NCI-H2081 treated with DMSO at 0.1 percent for 48 hours (cell line): ENCODE data around the gene ADGRB2.
A peak's percentile ranks its signal among the peaks of the same experiment; 100 is the strongest.

Experiments
- DNase-seq: peaks from one replicate; lab custom pipeline; 2025; lab: John Stamatoyannopoulos, UW

The ADGRB2 gene

DNA sequence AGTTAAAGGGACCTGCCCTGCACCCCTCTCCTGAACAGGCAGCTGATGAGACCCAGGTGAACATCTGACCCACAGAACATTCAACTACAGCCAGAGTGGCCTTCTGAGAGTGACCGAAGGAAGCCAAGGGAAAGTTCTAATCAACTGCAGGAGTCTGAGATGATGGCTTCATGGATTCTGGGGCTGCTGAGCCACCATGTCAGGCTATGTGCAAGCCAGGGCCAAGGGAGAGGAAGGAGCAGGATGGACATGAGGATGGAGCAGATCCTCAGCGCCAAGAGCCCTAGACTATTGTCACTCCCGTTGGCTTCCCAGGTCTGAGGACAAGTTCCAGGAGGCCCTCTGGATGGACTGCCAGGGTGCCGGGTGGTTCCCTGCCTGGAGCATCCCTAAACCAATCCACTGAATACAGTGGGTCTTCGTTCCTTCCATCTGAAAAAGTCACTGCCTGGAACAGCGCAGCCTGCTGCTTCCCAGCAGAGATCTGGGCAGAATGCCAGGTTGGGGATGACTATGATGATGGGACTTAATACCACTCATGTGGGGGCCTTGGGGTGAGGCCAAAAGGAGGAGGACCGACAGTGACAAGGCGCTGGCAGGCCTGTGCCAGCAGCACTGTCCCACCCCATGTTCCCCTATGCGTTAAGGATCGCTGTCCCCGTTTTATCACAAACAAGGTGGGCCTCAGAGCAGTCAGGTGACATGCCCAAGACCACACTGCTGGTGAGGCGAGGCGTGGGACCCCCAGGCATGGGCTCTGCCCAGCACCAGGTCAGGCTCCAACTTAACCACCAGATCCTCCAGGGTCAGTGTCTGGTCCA, 31.9 kb upstream of the ADGRB2 start:
- DNase-seq: no peak

DNA sequence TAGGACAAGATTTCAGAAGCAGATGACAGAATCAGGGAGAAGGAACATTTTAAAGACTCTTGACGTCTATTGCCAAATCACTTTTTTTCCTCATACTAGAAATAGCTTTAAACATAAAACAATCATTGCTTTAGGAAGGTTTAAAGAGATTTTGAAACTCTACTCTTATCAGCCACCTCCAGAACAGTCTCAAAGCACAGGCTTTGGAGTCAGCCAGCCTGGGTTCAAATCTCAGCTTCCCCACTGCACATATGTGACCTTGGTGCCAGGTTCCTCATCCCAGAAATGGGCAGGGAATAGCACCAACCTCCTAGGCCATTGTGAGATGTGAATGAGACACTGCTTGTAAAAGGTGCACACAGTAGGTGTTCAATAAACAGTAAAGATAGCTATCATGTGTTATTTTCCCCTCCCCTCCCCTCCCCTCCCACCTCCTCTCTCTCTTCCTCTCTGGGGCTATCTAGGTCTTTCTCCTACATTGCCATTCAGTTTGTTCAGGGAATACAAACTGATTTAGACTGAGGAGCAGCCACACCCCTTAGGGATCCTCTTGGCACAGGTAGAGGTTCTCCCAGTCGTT, 31.0 kb upstream of the ADGRB2 start:
- no peak for DNase-seq

DNA sequence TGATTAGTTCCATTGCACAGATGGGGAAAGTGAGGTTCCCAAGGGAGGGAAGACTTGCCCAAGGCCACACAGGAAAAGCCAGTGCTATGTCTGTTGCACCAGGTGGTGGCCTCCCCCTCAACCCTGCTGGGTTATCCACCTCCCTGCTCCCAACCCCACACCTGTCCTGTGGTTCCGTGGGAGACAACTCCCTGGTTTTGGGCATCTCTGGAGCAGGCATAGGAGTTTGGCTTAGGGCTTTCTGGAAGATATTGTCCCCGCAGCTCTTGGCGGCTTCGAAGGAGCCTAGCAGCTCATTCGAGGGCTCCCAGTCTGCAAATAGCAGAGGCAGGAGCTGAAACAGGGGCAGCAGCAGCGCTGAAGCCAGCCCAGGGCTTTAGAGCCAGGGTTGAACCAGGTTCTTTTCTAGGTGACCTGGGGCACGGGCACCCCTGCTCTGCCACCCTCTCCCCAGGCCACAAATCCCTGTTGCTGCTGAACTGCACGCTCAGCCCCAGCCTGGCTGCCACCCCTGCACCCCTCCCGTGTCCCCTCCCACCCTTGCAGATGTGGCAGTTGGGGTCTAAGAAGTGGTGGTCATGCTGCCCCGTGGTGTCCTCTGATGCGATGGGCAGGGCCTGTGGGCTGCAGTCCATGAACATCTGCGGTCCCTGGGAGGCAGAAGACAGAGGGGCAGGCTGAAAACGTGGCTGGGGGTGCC, 29.6 kb upstream of the ADGRB2 start:
- DNase-seq: no peak

DNA sequence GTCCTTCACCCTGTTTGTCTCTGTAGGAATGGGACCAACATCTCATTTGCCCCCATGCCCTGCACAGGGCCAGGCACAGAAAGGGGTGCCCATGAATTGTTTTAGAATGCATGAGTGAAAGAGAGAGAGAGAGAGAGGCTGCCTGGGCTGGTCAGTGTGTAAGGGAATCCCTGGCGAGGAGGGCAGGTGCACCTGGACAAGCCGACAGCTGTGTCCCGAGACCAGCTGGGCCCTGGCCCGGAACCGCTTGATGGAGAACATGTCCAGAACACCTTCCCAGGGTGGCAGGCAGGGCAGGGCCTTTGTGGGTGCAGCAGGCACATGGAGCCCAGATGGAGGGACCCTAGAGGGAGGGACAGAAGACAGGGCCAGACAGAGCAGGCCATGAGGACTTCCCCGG, 28.9 kb upstream of the ADGRB2 start:
- DNase-seq: no peak

DNA sequence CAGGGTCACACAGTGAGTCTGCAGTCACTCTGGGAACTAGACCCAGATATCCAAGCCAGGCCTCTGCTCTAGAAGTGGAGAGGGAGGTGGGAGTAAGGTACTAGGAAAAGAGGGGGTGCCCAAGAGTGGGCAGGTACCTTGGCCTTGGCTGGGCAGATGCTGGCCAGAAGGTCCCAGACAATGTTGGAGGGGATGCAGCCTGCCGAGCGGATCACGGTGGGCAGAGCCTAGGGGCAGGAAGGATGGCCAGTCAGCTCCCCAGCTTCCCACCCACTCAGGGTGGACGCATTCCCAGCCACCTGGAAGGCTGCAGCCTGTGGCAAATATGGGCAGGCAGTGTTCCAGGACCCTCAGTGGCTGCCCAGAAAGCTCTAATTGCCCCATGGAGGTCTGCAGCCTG, 28.4 kb upstream of the ADGRB2 start:
- no peak for DNase-seq

DNA sequence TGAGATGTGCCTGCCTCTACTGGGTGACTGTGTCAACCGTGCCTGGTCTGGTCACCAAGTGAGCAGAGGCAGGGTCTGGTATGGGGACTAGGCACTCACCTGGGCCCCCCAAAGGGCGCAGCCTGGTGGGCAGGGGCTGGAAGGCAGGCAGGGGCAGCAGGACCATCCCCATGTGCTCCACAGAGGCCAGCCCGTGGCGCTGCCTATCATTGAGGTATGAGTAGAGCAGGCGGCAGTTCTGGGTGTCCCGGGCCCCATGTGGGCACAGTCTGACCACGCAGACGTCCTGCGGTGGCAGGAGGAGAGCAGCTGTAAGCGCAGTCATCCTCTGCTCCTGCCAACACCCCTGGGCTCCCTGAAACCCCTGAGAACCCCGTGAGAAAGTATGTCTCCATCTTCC, 28.0 kb upstream of the ADGRB2 start:
- no peak for DNase-seq

DNA sequence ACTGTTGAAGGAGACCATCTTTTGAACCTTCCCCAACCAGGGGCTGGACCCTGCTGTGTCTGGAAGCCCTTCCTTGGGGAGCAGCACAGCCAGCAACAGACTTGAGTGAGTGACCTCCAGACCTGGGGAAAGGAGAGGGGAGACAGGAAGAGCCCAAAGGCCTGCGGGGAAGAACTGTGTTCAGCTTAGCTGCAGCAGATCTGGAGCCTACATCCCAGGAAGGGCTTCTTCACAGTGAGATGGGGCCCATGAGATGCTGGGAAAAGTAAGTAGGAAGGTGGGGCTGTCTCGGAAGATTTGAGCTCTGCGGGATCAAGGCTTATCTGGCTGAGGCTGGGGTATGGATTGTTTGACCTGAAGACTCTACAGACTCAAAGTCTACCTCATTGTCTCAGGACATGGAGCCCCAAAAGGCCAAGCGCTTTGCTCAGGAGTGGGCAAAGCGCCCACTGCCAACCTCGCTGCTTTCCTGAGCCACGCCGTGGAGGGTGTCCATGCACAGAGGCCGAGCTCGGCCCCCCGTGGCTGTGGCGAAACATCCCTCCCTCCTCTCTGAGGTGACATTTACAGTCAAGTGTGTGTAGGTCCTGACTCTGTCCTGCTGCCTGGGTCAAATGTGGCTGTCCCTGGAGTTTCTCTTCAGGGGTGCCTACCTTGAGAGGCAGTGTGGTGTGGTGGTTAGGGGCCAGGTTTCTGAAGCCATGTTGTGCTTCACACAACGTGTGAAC, 27.2 kb upstream of the ADGRB2 start:
- no peak for DNase-seq

DNA sequence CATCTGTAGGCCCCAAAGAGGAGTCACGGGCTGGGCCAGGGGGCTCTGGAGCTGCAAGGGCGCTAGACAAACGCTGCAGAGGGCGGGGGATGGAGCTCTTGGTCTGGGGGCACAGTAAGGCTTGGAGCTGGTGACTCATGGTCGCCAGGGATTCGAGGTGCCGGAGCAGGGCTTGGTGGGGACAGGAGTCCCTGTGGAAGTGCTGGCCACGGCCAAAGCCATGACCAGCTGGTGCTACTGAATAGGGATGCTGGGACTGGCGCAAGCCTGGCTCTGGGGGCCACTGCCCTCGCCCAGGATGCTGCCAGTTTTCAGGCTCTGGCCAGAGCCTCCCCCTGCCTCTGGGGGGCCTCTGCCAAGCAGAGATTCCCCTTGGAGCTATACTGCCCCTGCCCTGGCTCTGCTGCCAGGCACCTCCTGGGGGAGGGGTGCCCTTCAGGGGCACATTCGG, 26.5 kb upstream of the ADGRB2 start:
- DNase-seq: no peak

DNA sequence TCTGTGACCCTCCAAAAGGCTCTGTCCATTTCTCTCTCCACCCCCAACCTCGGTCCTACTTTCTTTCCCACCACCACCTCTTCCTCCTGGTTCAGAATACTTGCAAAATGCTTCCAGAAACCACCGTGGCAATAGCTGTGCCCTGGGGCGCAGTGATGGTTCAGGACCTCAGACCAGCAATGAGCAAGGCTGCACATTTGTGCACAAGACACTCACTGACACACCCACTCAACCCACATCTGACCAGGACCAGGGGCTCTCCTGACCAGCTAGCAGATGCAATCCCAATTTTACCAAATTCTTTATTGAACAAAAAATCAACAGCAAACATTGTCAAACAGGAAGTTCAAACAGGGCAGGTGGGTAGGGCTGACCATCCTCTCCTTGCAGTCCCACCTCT, 26.0 kb upstream of the ADGRB2 start:
- no peak for DNase-seq

DNA sequence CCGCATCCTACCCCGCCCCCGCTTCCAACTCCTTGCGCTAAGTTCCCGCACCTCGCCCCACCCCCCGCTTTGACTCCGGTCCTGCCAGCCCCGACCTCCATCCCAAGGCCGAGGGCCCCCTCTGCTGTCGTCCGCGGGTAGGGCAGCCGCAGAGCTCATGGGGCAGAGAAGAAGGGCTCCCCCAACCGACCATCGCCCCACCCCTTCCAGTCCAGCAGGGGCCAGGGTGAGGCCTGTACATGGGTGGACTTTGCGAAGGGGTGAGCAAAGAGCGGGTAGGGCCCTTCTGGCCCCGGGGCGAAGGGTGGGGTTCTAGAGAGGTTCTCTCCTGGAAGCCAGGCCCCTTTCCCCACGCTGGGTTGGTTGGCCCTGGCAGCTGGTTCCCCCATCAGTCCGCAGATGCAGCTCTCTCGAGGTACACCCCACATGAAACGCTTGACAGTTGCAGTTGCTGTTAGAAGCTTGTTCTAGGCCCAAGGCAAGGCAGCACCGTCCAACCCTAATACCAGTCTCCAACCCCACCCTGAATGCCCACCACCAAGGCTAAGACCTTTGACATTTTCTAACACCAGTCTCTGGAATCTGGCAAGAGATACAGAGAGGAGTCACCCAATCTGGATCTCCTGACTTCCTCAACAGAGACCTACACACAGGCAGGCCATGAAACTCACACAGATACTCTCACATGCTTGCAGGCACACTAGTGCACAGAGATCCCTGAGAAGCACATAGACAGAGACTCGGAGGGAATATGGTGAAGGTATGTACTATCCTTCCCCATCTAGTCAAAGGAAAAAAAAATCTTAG, 25.3 kb upstream of the ADGRB2 start:
- DNase-seq: peak; percentile 19

DNA sequence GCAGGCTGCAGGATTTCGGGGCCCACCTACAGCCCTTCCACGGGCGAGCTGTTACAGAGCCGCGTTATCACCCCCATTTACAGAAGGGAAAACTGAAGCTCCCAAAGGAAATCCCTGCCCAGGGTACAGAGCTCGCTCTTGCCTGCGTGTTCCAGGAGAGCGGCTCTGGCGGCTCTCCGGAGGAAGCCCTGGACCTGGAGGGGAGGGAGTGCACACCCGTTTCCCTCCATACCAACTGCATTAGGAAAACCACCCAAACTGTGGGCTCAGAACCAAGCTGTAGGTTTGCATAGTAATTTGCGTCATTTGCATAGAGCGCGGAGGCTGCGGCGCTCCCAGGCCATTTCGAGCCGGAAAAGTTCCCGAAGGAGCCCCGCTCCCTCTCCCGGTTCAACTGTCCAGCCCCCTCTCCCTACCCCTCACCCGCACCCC, 24.7 kb upstream of the ADGRB2 start:
- DNase-seq: no peak

DNA sequence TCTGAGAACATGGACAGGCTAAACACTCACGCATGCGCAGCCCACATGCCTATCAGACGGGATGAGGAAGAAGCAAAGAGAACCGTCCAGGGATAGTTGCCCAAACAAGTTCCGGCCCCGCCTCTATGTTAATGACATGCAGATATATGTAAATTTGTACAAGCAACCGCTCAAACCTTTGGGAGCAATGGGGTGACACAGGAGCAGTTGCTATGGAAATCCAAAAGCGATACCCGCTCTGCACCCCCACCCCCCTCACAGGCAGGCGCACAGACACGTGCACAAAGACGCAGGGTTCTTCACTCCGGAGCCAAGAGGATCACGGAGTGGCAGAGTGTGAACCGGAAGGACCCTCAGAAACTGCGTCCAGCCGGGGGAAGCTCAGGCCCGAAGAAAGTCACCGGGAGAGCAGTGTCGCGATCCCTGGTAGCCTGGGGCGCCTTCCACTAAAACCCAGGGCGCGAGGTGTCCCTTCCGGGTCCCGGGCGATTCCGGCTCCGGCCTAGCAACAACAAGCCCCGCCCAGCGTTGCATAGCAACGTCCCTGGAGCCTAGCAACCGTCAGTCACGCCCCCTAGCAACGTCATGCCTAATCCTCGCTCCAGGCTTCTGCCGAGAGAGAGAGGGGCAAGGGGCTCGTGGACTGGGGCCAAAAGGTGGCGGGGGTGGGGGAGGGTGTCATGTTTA, 24.1 kb upstream of the ADGRB2 start:
- peak; percentile 37 for DNase-seq

DNA sequence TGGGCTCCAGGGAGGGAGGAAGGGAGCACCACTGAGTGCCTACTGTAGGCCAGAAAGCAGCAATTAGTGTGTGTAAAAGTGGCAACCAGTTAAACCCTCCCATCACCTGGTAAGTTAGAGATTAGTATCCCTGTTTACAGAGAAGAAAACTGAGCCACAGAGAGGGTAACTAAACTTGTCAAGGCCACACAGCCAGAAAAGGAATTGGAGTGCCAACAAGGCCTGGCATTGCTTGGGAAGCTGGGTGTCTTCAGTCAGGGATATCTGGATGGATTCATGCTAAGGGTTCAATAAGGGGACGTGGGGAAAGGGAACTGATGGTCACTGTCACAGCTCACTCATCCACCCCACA, 23.6 kb upstream of the ADGRB2 start:
- no peak for DNase-seq

DNA sequence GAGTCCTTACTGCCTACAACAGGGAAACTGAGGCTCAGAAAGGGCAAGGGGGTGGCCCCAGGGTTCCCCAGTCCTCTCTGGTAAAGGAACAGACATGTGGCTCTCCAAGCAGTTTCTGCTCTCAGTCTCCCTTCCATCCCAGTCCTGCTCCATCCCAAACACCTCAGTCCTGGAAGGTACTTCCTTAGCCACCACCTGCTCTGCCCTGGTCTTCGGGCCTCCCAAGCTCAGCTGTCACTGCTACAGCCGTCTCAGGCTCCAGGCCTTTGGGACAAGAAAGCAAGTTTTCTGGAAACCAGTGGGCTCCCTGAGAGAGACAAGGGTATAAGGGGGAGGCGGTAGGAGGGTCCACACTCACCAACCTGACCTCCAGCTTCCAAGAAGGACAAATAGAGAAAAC, 23.1 kb upstream of the ADGRB2 start:
- no peak for DNase-seq

DNA sequence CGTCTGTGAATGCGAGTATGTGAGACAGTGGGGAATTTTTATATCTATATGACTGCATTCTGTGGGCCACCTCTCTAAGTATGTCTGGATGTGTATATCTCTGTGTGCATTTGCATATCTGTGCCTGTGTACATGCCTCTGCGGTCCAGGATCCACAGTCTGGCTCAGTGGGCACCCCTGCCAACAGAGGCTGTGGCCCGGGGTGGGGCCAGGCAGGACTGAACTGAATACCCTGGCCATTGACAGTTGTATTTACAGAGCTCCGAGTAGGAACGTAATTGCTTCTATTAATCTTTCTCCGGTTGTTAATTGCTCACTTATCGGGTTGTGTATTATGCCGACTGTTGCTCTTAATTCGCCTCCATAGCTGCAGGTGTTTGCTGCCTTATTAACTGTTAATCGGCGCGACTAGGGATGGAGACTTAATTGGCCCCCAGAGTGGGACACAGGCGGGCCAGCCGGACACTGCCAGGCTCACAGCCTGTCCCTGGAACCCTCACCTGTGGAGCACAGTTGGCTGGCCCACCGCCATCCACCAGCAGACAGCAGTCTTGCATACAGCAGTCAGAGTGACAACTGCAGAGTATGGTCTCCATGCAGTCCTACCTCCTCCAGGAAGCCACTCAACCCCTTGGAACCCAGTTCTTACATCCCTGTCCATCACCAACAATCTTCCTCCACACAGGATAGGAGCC, 22.4 kb upstream of the ADGRB2 start:
- peak; percentile 26 for DNase-seq

DNA sequence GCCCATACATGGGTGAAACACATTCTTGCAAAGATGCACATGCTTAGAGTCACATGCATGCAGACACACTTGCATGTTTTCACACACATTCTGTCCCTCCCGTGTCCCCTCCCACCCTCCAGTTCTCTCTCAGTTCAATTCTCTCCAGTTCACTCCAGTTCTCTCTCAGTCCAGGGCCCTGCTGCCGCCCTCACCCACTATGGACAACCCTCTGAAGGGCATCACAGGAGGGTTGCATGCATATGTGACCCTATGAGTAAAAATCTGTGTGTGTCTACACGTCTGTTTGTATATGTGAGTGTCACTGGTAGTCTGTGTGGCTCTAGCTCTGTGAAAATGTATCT, 21.8 kb upstream of the ADGRB2 start:
- no peak for DNase-seq

DNA sequence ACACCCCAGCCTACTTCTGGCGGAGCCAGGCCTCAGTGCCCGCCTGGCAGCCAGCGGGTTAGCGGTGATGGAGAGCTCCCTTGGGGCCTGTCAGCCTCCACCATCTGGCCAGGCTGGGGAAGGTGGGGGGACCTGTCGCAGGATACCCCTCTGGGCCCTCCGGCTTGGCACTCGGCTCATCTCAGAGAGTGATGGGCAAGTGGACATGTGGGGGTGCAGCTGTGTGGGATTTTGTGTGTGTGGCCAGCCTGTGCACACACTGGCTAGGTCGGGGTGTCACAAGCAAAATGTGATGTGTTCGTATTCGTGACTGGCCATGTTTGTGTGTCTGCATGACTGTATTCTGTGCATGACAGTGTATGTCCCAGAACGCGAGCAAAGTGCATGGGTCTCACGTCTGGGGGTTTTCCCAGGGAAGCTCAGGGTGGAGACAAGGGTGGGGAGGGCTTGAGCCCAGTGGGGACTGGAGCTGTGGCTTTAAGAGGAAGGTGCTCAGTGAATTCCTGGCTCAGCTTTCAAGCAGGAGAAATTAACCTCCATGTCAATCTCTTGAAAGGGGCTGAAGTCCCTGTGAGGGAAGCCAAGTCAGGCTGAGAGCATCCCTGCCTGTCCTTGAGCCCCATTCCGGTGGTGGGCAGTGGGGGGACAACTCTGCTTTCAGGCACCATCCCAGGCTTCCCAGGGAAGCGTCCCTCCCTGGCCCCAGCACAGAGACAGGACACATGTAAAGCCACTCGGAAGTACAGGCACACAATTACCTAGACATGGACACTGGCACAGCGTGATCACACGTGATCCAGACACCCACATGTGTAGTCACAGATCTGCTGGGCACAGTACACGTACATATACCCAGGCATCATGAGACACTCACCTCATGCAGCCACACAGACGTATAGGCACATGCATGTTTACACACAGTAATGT, 21.1 kb upstream of the ADGRB2 start:
- DNase-seq: no peak

DNA sequence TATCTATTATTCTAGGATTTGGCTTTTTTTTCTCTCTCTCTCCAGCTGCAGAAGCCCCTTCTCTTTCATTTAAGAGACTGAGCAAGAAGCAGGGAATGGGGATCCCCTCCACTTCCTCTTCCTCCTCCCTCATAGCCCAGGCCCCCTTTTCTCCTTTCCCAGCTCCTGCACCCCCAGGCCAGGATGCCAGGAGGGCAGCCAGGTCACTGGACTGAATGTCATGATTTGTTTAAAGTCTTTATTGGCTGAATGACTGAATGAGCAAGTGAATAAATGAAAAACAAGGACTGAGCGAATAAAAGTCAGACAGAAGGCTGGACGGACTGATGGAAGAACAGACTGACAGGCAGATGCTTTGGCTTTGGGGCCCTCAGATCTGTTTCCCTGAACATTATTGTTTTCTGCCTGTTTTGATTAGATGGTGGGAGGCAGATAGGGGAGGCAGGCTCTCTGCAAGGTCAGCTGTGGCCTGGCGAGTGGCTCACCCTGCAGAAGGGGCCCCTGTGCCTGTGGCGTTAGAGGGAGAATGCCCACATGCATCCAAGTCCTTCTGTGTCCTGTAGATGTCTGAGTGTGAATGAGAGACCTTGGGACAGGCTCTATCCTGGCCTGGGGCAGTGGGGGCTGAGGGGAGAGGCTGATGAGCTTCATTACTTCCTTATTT, 20.3 kb upstream of the ADGRB2 start:
- no peak for DNase-seq

DNA sequence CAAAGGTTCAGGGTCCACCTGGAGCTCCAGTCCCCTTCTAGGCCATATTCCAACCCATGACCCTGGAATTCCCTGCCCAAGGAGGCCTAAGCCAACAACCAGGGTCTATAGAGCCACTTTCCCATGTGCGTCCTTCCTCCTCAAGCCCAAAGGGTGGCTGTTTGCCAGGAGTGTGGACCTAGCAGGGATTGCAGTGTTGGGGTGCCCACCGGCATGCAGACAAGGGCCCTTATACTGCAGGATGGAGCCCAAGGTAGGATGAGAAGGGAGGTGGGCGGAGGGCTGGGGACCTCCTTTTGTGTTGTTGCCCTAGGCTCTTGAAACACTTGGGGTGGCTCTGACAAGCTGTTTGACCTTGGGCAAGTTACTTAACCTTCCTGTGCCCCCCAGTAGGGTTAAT, 19.7 kb upstream of the ADGRB2 start:
- DNase-seq: no peak
